Thyroid gland (tissue), 4 donors: Measurements from ENCODE around the gene MOB1B.

Experiments used
- CTCF ChIP-seq, 6 experiments: fragments of 200-600 bp in 3 of 6; fragments of 450-650 bp in 3 of 6; sonication (generic) in 3 of 6; IDR thresholded peaks; one replicate each; pipeline ENCODE4 v1.5.1; 2016 to 2019; ENCODE audit warnings: antibody characterized with exemption in 6 of 6, mild to moderate bottlenecking in 2 of 6, inconsistent platforms in 1 of 6, moderate library complexity in 1 of 6
- POLR2A ChIP-seq, 2 donors: fragments of 450-650 bp; IDR thresholded peaks; one replicate each; pipeline ENCODE4 v1.6.1; 2017; ENCODE audit warnings: antibody characterized with exemption in 2 of 2, mild to moderate bottlenecking in 2 of 2, moderate library complexity in 1 of 2

GRCh38 chr4:71029504-71029903 is 127.3 kb downstream of the MOB1B start:
- TF ChIP-seq POLR2A (IDR thresholded peaks at IDR 0.05): no peak
- no peak for TF ChIP-seq CTCF (IDR thresholded peaks at IDR 0.05)
